ENCODE measurements around the gene SKOR2. TPM values are rescaled to one million over a fixed set of nuclear protein-coding genes. Genes with fewer than 3 reads are reported as not detected.
A peak's percentile ranks its signal among the peaks of the same experiment; 100 is the strongest.

SKOR2 gene
- total RNA-seq, 2 experiments from 2014 or later = not detected

GRCh38 chr18:47265197-47265596 lies 13.7 kb upstream of the SKOR2 start:
- Mint-ChIP-seq H3K4me1 (ENCODE audit: low read depth) (peaks cover 7% of the 10 kb centered on the region), H3K9me3 (no peaks in the 10 kb centered on the region), H3K27me3 (ENCODE audit: low read depth) (peaks cover 56% of the 10 kb centered on the region), H3K27ac (no peak overlapping the region), H3K4me3 (no peak overlapping the region), H3K36me3 (ENCODE audit: low read depth) (no peaks in the 10 kb centered on the region)
- intact Hi-C loops (cut with micrococcal nuclease) = loop anchor here (10.0 kb wide), 1 partner anchor 490 kb away; no protein-coding TSS in a partner anchor
- DNase-seq = no peak
- CTCF ChIA-PET = interaction anchor here (1.5 kb wide), 1 partner anchor 17 kb away, joined by 4 read pairs; no protein-coding TSS in a partner anchor

- H3K27me3 Mint-ChIP-seq (ENCODE audit: low read depth) = peaks cover 58% of the 10 kb centered on the region
- H3K4me1 Mint-ChIP-seq (ENCODE audit: low read depth) = peaks cover 7% of the 10 kb centered on the region
- H3K27ac Mint-ChIP-seq = no peak overlapping the region
- no peaks in the 10 kb centered on the region for H3K9me3 Mint-ChIP-seq
- no peak overlapping the region for H3K4me3 Mint-ChIP-seq
- H3K36me3 Mint-ChIP-seq (ENCODE audit: low read depth) = no peaks in the 10 kb centered on the region
- CTCF ChIA-PET = interaction anchor here (0.7 to 1.5 kb wide), 3 partner anchors 14 to 18 kb away, joined by 3 to 4 read pairs (median 3); no protein-coding TSS in a partner anchor
- DNase-seq = no peak
- intact Hi-C loops (cut with micrococcal nuclease) = loop anchor here (5.0 to 10.0 kb wide), 2 partner anchors 162 to 490 kb away; no protein-coding TSS in a partner anchor
These were observed 12.8 kb upstream of the SKOR2 start for GRCh38 chr18:47264308-47264700.

- intact Hi-C loops (cut with micrococcal nuclease) = loop anchor here (1.0 to 10.0 kb wide), 3 partner anchors 12 to 491 kb away; partner anchors contain the start of gene SKOR2
- Mint-ChIP-seq H3K4me3 (no peak overlapping the region), H3K27ac (no peak overlapping the region), H3K36me3 (ENCODE audit: low read depth) (no peaks in the 10 kb centered on the region), H3K9me3 (no peaks in the 10 kb centered on the region), H3K27me3 (ENCODE audit: low read depth) (peaks cover 64% of the 10 kb centered on the region), H3K4me1 (ENCODE audit: low read depth) (peaks cover 7% of the 10 kb centered on the region)
- CTCF ChIA-PET = interaction anchor here (0.7 to 1.5 kb wide), 3 partner anchors 13 to 17 kb away, joined by 3 to 4 read pairs (median 3); no protein-coding TSS in a partner anchor
- DNase-seq = no peak
These were observed 12.2 kb upstream of the SKOR2 start for GRCh38 chr18:47263430-47264307.

GRCh38 chr18:47263150-47263429 lies 11.6 kb upstream of the SKOR2 start:
- Mint-ChIP-seq H3K27me3 (ENCODE audit: low read depth) (peaks cover 69% of the 10 kb centered on the region), H3K4me3 (no peak overlapping the region), H3K4me1 (ENCODE audit: low read depth) (peaks cover 7% of the 10 kb centered on the region), H3K36me3 (ENCODE audit: low read depth) (no peaks in the 10 kb centered on the region), H3K9me3 (no peaks in the 10 kb centered on the region), H3K27ac (no peak overlapping the region)
- intact Hi-C loops (cut with micrococcal nuclease) = loop anchor here (1.0 to 10.0 kb wide), 3 partner anchors 12 to 492 kb away; partner anchors contain the start of gene SKOR2
- CTCF ChIA-PET = no interaction called here
- no peak for DNase-seq

- DNase-seq = no peak
- H3K27ac Mint-ChIP-seq = no peak overlapping the region
- H3K4me3 Mint-ChIP-seq = no peak overlapping the region
- no peaks in the 10 kb centered on the region for H3K36me3 Mint-ChIP-seq (ENCODE audit: low read depth)
- no peaks in the 10 kb centered on the region for H3K9me3 Mint-ChIP-seq
- H3K4me1 Mint-ChIP-seq (ENCODE audit: low read depth) = peaks cover 7% of the 10 kb centered on the region
- peaks cover 70% of the 10 kb centered on the region for H3K27me3 Mint-ChIP-seq (ENCODE audit: low read depth)
- CTCF ChIA-PET = no interaction called here
- intact Hi-C loops (cut with micrococcal nuclease) = loop anchor here (1.0 to 10.0 kb wide), 3 partner anchors 11 to 492 kb away; partner anchors contain the start of gene SKOR2
These were observed 11.1 kb upstream of the SKOR2 start for GRCh38 chr18:47262301-47263149.

- Mint-ChIP-seq H3K27ac (no peak overlapping the region), H3K9me3 (no peaks in the 10 kb centered on the region), H3K4me1 (ENCODE audit: low read depth) (peaks cover 7% of the 10 kb centered on the region), H3K36me3 (ENCODE audit: low read depth) (no peaks in the 10 kb centered on the region), H3K27me3 (ENCODE audit: low read depth) (peaks cover 72% of the 10 kb centered on the region), H3K4me3 (no peak overlapping the region)
- CTCF ChIA-PET = no interaction called here
- DNase-seq = no peak
- intact Hi-C loops (cut with micrococcal nuclease) = loop anchor here (5.0 to 10.0 kb wide), 2 partner anchors 160 to 493 kb away; no protein-coding TSS in a partner anchor
These were observed 10.4 kb upstream of the SKOR2 start for GRCh38 chr18:47261902-47262300.

- H3K36me3 Mint-ChIP-seq (ENCODE audit: low read depth) = no peaks in the 10 kb centered on the region
- no peak for DNase-seq
- no peak overlapping the region for H3K27ac Mint-ChIP-seq
- H3K9me3 Mint-ChIP-seq = no peaks in the 10 kb centered on the region
- intact Hi-C loops (cut with micrococcal nuclease) = loop anchor here (5.0 to 10.0 kb wide), 2 partner anchors 159 to 494 kb away; no protein-coding TSS in a partner anchor
- H3K27me3 Mint-ChIP-seq (ENCODE audit: low read depth) = peaks cover 79% of the 10 kb centered on the region
- H3K4me1 Mint-ChIP-seq (ENCODE audit: low read depth) = peaks cover 7% of the 10 kb centered on the region
- H3K4me3 Mint-ChIP-seq = no peak overlapping the region
- CTCF ChIA-PET = interaction anchor here (0.9 kb wide), 1 partner anchor 11 kb away, joined by 4 read pairs; no protein-coding TSS in a partner anchor
These were observed 9.7 kb upstream of the SKOR2 start for GRCh38 chr18:47260924-47261701.

- Mint-ChIP-seq H3K4me1 (ENCODE audit: low read depth) (peaks cover 7% of the 10 kb centered on the region), H3K36me3 (ENCODE audit: low read depth) (no peaks in the 10 kb centered on the region), H3K9me3 (no peaks in the 10 kb centered on the region), H3K27ac (no peak overlapping the region), H3K27me3 (ENCODE audit: low read depth) (peaks cover 81% of the 10 kb centered on the region), H3K4me3 (no peak overlapping the region)
- CTCF ChIA-PET = interaction anchor here (0.9 kb wide), 1 partner anchor 11 kb away, joined by 4 read pairs; no protein-coding TSS in a partner anchor
- DNase-seq = peak; percentile 65
- intact Hi-C loops (cut with micrococcal nuclease) = loop anchor here (5.0 to 10.0 kb wide), 2 partner anchors 158 to 494 kb away; no protein-coding TSS in a partner anchor
These were observed 8.9 kb upstream of the SKOR2 start for GRCh38 chr18:47260120-47260923.

- intact Hi-C loops (cut with micrococcal nuclease) = no loop called here
- peak; percentile 71 for DNase-seq
- CTCF ChIA-PET = no interaction called here
- H3K4me3 Mint-ChIP-seq = no peak overlapping the region
- H3K4me1 Mint-ChIP-seq (ENCODE audit: low read depth) = peaks cover 13% of the 10 kb centered on the region
- no peak overlapping the region for H3K27ac Mint-ChIP-seq
- H3K9me3 Mint-ChIP-seq = no peaks in the 10 kb centered on the region
- H3K27me3 Mint-ChIP-seq (ENCODE audit: low read depth) = peaks cover 83% of the 10 kb centered on the region
- H3K36me3 Mint-ChIP-seq (ENCODE audit: low read depth) = no peaks in the 10 kb centered on the region
These were observed 3.0 kb upstream of the SKOR2 start for GRCh38 chr18:47254341-47254939.

- no peak overlapping the region for H3K4me3 Mint-ChIP-seq
- no peaks in the 10 kb centered on the region for H3K9me3 Mint-ChIP-seq
- H3K27me3 Mint-ChIP-seq (ENCODE audit: low read depth) = peaks cover 81% of the 10 kb centered on the region
- peaks cover 18% of the 10 kb centered on the region for H3K4me1 Mint-ChIP-seq (ENCODE audit: low read depth)
- H3K36me3 Mint-ChIP-seq (ENCODE audit: low read depth) = peaks cover 5% of the 10 kb centered on the region
- H3K27ac Mint-ChIP-seq = no peak overlapping the region
- no peak for DNase-seq
- intact Hi-C loops (cut with micrococcal nuclease) = no loop called here
- CTCF ChIA-PET = no interaction called here
These were observed 1.7 kb upstream of the SKOR2 start for GRCh38 chr18:47253101-47253654.
